ENCODE results near the gene DCDC2B.
A peak's percentile ranks its signal among the peaks of the same experiment; 100 is the strongest.
"Not testable (repeated sequence)": the region's sequence is repeated elsewhere in the genome, so short reads cannot be mapped to it uniquely, and the experiment has no call there.

The DCDC2B gene

DNA sequence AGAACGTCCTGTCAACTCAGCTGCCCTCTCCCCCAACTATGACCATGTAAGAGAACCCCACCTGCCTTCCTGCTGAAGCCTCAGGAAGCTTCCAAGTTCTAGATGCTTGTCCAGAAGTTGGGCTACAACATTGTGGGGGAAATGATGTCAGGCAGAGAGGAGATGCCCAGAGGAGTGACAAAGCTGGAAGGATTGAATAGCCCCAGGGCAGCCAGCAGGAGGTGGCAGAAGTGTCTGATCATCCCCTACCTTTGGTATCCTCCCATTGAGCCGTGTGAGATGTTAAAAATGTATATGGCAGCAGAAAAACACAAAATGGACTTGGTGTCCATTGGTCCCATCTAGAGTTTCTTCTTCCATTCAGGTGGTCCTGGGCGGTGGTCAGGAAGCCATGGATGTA lies 19.9 kb downstream of the DCDC2B start:
- DNase-seq, result no peak

DNA sequence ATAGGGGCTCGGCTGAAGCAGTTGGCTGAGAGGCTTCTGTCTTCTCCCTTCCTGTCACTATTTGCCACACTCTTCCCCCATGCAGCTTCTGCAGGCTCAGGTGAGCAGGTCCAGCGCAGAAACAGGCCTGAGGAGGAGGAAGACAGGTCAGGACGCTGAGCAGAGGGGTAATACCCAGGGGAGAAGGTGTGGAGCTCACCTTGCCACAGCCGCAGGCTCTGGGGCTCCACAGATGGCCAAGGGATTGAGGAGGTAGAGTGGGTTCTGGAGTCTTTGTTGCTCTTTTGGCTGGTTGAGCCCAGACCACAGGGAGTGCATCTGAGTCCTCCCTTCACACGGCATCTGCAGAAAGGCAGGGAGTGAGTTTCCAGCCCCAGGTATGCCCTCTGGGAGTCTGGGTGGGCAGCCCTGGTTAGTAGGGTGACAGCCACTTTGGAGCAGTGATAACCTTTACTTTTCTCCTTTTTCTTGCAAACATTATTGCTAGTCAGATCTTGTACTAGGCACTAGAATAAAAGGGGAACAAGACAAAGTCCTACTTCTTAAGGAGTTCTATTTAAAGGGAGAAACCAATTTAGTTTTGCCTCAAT lies 23.0 kb downstream of the DCDC2B start:
- no peak for DNase-seq

DNA sequence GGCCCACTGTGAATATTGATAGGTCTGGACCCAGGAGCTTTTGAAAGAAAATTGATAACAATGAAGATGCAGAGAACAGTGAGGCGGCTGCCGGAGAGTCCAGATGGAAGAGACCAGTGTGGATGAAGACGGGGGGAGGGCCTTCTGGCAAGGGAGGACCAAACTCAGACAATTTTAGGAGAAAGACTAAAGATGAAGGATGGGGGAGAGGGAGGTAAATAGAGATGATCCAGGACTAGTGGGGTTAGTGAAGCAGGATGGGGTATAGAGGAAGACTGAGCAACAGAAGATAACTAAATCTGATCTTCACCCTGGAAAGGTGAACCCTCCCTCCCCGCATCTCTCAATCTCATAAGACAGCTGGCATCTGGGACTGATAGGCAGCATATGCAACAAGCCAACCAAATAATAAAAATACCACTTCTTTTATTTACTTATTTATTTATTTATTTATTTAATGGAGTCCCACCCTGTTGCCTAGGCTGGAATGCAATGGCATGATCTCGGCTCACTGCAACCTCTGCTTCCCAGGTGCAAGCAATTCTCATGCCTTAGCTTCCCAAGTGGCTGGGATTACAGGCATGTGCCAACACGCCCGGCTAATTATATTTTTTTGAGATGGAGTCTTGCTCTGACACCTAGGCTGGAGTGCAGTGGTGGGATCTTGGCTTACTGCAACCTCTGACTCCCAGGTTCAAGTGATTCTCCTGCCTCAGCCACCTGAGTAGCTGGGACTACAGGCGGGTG lies 23.8 kb downstream of the DCDC2B start:
- DNase-seq, result peak; percentile 81

DNA sequence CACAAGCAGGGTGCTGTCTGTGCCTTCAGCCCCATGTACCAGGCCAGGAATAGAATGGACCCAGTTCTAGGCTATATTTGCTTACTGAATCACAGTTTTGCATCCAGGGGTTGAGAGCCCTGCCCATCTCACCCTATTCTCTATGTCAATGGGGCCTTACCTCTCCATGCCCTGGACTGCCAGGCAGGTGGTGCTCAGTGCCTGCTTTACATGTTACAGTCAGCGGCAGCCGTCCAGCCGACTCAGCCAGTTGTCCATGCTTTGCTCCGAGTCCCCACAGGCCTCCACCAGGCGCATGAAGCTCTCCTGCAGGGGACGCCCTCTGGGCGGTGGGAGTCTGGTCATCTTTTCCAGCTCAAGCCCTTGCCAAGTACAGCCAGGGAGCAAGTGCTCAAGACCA lies 25.9 kb downstream of the DCDC2B start:
- no peak for DNase-seq

DNA sequence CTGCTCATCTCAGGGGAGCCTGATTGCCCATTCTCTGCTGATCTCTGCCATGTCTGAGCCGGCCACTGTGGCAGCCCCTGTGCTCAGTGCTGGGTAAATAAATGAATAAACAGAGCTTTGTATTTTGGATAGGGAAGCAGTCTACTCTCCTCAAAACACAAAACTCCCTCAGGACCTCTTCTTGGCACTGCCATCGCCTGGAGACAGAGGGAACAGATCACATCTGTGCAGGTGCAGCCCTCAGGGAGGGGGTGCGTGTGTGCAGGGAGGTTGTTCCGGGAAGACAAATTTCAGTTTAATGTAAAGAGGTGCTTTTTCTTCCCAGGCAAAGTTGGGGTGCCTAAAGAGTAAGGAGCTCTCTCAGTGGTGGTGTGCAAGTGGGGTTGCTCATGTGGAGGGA lies 30.4 kb downstream of the DCDC2B start:
- peak; percentile 64 for DNase-seq

DNA sequence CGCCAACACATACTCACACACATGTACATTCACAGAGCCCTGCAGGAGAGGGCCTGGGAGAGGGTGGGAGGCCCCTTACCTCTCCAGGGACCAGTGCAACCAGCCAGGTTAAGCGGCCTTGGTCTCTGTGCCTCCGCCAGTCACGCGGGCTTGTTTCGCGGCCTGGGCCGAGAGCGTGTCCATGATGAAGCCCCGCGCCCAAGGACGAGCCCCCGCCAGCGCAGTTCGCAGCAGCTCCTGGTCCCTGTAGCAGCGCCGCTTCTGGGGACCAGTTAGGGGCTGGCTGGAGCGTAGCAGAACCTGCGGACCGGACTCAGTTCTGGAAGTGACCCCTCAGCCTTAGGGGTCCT lies 30.9 kb downstream of the DCDC2B start:
- DNase-seq, result peak; percentile 64

DNA sequence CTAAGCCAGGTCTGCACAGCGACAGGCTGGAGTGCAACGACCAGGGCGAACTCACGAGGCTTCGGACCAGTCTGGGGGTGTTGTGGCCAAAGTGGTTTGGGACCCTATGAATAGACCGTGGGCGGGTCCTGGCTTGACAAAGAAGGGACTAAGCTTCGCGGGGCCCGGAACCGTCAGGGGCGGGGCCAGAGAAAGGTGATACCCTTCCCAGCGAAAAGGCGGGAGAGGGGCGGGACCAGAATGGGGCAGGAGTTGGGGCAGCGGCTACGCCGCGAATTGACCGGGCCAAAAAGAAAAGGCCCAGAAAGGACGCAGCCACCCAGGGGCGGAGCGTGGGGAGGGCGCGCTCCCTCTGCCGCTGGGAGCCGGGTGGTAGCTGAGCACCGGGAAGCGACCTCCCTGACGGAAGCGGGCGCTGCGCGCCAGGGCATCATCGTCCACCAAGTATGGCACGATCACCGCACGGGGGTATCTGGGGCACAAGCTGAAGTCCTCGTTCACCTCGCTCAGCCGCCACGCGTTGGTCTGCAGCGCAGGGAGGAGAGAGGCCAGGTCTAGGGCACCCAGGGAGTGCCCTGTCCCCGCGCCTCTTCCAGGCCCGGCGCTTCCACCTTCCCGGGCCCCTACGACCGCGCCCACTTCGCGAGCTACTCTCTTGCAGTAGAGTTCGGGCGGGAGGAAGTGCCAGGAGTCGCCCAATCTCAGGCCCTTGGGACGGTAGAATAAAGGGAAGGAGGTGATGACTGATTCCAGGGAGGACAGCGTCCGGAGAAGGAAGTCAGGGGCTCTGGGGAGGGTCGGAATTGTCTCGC lies 31.5 kb downstream of the DCDC2B start:
- DNase-seq, result peak; percentile 95

DNA sequence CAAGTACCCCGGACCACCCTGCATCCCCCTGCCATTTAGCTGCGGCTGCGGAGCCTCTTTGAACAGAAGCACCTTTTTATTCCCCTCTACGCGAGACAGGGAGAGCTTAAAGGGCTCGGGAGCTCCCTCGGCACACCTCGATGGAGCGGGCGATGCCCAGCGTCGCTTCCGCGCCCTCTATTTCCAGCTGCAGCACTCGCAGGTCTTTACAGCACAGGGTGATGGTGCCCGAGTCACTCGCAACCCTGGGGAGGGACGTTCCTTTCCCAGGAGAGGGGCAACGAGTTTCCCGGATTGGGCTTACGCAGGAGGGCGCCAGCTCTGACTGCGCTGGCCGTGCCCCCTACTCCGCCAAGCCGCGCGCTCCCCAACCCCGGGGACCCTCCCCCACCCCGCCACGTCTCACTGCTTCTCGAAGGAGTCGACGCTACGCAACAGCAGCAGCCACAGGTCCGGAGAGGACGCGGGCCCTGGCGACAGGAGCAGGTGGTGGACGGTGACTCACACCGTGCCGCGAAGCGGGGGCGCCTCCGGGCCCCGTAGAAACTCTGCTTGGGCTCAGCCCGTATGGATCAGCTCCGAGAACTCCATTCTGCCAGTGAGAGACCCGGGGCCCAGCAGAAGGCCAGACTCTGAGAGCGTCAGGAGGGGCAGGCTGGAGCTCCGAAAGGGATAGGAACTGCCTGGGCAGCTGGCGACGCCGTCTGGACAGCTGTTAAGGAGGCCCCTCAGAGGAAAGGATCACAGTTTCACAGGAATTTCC lies 32.3 kb downstream of the DCDC2B start:
- peak; percentile 86 for DNase-seq

DNA sequence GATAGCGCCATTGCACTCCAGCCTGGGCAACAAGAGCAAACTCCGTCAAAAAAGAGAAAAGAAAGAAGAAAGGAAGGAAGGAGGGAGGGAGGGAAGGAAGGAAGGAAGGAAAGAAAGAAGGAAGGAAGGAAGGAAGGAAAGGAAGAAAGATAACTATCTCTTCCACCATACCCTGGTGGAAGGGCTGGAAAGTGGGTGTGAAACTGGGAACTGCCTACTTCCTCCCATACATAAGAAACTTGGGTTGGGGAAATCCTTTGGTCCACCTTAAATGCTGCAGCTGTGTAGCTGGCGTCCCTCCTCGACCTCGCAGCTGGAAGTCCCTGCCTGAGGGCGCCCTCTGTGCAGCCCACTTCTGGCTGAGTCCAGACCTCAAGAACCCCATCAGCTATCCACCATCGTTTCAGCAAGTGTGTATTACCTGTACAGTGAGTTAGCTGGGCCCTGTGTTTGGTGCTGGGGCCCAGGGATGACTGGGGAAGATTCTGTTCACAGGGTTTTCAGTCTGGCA lies 33.5 kb downstream of the DCDC2B start:
- no peak for DNase-seq

DNA sequence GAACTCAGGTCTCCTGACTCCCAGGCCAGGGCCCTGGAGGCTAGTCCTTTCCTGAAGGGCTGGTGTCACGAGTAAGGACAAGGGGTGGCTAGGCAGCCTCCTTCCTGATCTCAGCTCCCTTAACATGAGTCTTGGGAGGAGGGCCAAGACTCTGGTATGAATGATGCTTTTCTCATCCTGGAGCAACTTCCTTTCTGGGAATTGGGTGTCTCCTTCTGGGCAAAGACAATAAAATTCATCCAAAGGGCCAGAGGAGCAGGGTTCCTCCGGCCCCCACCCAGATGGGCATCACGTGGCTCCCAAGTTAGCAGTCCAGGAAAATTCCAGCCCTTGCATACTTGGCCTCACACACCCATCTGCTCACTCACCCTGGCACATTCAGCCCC lies 38.0 kb downstream of the DCDC2B start, which contains the start of gene FAM167B:
Gene FAM167B, plus strand, starts transcription at position 335 of the 386 bp plus-strand sequence. CDS start 200 bp downstream, outside the sequence.
- DNase-seq, result no peak

DNA sequence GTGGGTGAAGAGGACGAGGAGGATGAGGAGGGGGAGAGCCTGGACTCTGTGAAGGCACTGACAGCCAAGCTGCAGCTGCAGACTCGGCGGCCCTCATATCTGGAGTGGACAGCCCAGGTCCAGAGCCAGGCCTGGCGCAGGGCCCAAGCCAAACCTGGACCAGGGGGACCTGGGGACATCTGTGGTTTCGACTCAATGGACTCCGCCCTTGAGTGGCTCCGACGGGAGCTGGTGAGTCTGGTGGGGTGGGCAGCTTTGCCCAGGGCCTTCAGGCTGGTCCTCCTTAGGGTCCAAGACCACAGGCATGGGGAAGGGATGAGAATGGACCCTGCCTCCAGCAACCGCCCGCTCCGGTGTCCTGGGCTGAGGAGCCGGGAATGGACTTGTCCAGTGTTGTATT lies 38.6 kb downstream of the DCDC2B start:
- DNase-seq, result no peak

DNA sequence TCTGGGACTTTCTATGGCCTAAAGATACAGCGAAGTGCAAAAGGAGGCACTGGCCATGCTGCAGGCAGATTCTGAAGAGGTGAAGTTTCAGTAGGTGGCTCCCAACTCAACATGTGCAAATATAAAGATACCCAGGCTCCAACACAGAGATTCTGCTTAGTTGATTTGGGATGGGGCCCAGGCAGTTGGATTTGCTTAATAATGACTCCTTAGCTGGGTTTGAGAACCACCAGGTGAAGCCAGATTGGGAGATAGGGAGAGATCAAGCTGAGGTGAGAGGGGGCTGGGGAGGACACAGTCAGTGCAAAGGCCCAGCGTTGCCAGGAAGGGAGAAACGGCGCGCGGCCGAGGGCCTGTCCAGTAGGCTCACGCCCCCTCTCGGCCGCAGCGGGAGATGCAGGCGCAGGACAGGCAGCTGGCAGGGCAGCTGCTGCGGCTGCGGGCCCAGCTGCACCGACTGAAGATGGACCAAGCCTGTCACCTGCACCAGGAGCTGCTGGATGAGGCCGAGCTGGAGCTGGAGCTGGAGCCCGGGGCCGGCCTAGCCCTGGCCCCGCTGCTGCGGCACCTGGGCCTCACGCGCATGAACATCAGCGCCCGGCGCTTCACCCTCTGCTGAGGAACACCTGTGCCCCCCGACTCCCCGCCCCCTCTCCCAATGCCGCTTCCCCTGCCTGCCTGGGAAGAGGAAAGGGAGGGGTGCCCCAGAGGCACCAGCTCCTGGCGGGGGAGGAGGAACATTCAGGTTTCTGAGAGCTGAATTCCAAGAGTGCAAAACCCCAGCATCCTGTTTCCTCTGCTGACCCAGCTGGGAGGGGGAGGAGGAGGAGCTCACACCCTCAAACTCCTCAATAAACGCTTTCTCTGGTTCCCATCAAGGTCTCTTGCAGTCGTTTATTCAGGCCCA lies 39.3 kb downstream of the DCDC2B start:
- DNase-seq, result no peak

DNA sequence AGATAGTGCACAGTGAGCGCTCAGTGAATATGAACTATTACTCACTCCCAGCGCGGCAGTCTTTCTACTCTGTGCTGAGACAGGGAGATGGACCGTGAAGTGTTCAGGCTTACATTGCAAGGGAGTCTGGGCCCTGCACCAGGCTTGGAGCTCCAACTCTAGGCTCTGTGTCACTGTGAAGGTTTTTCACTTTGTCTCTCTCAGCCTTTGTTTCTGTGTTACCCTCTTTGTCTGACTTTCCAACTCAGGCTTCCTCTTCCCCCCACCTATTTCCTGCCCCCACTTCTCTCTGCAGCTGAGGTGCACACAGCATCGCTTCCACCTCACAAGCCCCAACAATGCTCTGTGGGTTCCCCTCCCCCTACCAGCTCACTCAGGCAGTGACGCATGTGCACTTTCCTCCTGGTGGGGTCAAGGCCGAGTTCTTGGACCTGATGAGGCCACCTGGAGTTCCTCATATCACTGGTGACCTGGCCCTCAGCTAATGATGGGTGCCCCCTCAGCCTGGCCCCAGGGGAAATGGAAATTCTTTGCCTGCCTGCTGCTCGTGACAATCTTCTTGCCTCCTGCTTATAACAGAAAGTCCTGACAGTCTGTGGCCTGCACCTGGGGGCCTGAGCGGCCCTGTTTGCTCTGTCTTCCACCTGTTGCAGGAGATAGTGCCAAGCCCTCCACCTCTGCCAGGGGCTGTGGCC lies 41.1 kb downstream of the DCDC2B start:
- no peak for DNase-seq

DNA sequence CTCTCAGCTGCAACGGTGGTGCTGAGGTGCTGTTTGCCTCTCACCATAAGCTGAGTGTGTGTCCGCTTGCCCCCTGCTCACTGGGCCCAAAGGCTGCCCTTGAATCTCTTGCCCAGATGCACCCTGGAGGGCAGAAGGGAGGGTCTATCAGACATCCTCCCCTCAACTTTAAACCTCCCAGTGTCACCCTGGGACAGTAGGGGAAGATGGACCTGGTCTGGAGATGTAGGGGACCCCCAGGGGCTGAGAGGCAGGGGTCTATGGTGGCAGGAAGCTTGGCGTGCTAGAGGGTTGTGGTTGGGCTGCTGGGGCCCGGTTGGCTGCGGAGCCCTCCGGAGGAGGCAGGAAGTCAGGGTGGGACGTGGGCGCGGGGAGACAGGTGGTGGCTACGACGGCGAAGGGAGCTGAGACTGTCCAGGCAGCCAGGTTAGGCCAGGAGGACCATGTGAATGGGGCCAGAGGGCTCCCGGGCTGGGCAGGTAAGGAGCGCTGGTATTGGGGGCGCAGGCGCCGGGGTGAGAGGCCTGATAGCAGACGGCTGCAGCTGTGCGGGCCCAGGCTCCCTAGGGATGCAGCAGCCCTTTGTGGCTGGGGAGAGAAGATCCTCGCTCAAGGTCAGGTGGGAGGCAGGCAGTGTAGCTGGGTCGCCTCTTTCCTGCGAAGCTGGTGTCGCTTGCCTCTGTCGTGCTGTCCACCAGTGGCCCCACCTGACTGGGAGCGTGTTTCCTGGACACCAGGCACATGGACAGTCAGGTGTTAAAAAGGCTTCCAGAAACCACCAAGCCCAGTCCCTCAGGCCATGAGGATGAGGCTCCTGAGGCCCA lies 42.2 kb downstream of the DCDC2B start, which contains the start of gene LCK:
Gene LCK, plus strand, starts transcription at position 373 of the 824 bp plus-strand sequence. CDS start 23,065 bp downstream, outside the sequence.
- DNase-seq, result no peak

DNA sequence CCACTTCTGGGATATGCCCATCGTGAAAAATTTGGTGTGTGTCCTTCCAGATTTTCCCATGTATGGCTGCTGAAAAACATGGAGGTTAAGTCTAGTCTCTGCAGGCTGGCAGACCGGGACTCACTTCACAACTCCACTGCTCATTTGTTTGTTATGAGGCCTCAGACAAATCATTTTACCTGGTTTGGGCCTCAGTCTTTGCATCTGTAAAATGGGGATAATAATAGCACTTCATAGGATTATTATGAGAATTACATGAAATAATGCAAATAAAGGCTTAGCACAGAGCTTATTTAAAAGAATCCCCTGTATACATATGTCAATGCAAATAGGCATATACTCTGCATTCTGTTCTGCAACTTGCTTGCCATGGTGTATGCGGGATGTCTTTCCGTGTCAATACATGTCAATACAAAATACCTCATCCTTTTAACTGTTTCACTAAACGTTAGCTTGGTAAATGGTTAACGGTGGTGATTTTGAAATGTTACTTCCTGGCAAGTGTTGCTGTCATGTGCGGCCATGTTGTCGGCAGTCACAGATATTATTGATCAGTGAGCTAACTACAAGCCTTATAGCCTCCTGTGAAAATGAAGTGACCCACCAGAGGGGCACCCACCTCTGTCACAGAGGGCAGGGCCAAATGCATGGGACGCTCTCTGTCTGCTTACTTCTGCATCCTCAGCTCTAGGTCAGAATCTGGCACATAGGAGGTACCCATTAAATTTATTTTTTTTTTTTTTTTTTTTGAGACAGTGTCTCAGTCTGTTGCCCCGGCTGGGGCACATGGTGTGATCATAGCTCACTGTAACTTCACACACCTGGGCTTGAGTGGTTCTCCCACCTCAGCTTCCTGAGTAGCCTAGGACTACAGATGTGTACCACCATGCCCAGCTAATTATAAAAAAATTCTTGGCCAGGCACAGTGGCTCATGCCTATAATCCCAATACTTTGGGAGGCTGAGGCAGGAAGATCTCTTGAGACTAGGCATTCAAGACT lies 46.5 kb downstream of the DCDC2B start:
- DNase-seq, result no peak

DNA sequence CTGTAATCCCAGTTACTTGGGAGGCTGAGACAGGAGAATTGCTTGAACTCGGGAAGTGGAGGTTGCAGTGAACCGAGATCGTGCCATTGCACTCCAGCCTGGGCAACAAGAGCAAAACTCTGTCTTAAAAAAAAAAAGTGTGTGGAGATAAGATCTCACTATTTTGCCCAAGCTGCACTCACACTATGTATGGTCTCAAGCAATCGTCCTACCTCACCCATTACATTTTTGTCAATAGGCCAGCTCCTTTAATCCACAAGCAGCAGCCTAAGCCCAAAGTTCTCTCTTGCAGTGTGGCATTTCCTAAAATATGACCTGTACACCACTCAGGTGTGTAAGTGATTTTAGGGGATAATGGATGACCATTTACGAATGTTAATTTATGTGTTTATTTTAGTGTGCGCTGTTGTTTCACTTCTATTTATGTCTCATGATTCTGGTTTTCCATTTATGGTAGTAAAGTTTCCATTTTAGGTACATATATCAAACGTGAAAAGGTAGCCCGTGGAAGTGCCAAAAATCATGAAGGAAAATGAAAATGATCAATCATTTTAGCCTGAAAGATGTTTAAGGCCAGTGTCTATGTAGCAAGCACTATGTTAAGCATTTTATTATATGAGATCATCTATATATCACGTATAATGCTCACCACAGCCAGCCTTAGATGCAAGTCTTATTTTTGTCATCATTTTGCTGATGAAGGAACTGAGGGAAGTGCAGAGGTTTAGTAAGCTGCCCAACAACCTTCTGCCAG lies 47.8 kb downstream of the DCDC2B start:
- DNase-seq, result no peak

DNA sequence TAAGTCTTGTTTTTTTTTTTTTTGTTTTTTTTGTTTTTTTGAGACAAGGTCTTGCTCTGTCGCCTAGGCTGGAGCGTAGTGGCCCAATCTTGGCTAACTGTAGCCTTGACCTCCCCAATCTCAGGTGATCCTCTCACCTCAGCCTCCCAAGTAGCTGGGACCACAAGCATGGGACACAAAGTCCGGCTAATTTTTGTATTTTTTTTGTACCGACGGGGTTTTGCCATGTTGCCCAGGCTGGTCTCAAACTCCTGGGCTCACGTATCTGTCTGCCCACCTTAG lies 48.3 kb downstream of the DCDC2B start:
- DNase-seq, result no peak

DNA sequence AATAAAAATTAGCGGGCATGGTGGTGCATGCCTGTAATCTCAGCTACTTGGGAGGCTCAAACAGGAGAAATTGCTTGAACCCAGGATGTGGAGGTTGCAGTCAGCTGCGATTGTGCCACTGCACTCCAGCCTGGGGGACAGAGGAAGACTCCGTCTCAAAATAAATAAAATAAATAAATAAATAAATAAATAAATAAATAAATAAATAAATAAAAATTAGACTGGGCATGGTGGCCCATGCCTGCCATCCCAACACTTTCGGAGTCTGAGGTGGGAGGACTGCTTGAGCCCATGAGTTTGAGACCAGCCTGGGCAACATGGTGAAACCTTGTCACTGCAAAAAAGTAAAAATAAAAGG lies 54.3 kb downstream of the DCDC2B start:
- DNase-seq, result not testable (repeated sequence)

All from DMS79 (cell line).